ENCODE data around the gene TEX10. TPM values are rescaled to one million over a fixed set of nuclear protein-coding genes. Genes with fewer than 3 reads are reported as not detected.
"Not testable (repeated sequence)": the region's sequence is repeated elsewhere in the genome, so short reads cannot be mapped to it uniquely, and the experiment has no call there.

Gene TEX10
- polyA plus RNA-seq, 1 donor (not counting 4 experiments of a cell fraction or from before 2014, with no cell fraction given), result 50.7 TPM

GRCh38 chr9:100394816-100395215 is 42.1 kb upstream of the TEX10 start:
- no peaks in the 10 kb centered on the region for H3K9me3 ChIP-seq (ENCODE audit: control insufficient read depth, low read depth, low read length)
- no peaks in the 10 kb centered on the region for H3K36me3 ChIP-seq (ENCODE audit: control insufficient read depth in 2 of 2, extremely low read depth in 1 of 2, insufficient read depth in 2 of 2, low read length in 2 of 2)
- H3K79me2 ChIP-seq (ENCODE audit: control insufficient read depth, insufficient read depth, low read length), result no peaks in the 10 kb centered on the region
- no peak overlapping the region for H3K4me2 ChIP-seq (ENCODE audit: control insufficient read depth, extremely low read depth, insufficient read depth, low read depth, low read length)
- TF ChIP-seq, protein P1, sequence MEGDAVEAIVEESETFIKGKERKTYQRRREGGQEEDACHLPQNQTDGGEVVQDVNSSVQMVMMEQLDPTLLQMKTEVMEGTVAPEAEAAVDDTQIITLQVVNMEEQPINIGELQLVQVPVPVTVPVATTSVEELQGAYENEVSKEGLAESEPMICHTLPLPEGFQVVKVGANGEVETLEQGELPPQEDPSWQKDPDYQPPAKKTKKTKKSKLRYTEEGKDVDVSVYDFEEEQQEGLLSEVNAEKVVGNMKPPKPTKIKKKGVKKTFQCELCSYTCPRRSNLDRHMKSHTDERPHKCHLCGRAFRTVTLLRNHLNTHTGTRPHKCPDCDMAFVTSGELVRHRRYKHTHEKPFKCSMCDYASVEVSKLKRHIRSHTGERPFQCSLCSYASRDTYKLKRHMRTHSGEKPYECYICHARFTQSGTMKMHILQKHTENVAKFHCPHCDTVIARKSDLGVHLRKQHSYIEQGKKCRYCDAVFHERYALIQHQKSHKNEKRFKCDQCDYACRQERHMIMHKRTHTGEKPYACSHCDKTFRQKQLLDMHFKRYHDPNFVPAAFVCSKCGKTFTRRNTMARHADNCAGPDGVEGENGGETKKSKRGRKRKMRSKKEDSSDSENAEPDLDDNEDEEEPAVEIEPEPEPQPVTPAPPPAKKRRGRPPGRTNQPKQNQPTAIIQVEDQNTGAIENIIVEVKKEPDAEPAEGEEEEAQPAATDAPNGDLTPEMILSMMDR (optimal IDR thresholded peaks at IDR 0.05 in 1 of 3, IDR thresholded peaks at IDR 0.05 in 1 of 3, conservative IDR thresholded peaks at IDR 0.05 in 1 of 3; ENCODE audit: extremely low read depth in 1 of 3, insufficient read depth in 2 of 3, low read length in 3 of 3), result no peak
- TF ChIP-seq EZH2 (IDR thresholded peaks at IDR 0.05; ENCODE audit: low read length), result no peak
- no peaks in the 10 kb centered on the region for H4K20me1 ChIP-seq (ENCODE audit: control insufficient read depth, extremely low read depth, insufficient read depth, low read length)
- no peak overlapping the region for H3K4me3 ChIP-seq (ENCODE audit: control insufficient read depth in 2 of 3, extremely low read depth in 1 of 3, insufficient read depth in 2 of 3, low read depth in 1 of 3, low read length in 3 of 3)
- no peaks in the 10 kb centered on the region for H3K9me1 ChIP-seq (ENCODE audit: control insufficient read depth, extremely low read depth, insufficient read depth, low read length)
- H3K4me1 ChIP-seq (ENCODE audit: control insufficient read depth, extremely low read depth, insufficient read depth, low read length), result no peaks in the 10 kb centered on the region
- H3K27me3 ChIP-seq (ENCODE audit: control insufficient read depth, extremely low read depth, insufficient read depth, low read length), result no peaks in the 10 kb centered on the region
- no peak overlapping the region for H3K9ac ChIP-seq (ENCODE audit: control insufficient read depth, extremely low read depth, insufficient read depth, low read length)
- DNase-seq (ENCODE audit: low read depth, low spot score) (no peak), FAIRE-seq (no peak)
- H3K27ac ChIP-seq (ENCODE audit: control insufficient read depth, insufficient read depth, low read length), result no peak overlapping the region
- no peak overlapping the region for H2AFZ ChIP-seq (ENCODE audit: control insufficient read depth, low read length)
- dilution Hi-C loops (cut with MboI; ENCODE audit: extremely low pct_ligation_motif_present, low sequenced_read_pairs), result no loop called here

DNA sequence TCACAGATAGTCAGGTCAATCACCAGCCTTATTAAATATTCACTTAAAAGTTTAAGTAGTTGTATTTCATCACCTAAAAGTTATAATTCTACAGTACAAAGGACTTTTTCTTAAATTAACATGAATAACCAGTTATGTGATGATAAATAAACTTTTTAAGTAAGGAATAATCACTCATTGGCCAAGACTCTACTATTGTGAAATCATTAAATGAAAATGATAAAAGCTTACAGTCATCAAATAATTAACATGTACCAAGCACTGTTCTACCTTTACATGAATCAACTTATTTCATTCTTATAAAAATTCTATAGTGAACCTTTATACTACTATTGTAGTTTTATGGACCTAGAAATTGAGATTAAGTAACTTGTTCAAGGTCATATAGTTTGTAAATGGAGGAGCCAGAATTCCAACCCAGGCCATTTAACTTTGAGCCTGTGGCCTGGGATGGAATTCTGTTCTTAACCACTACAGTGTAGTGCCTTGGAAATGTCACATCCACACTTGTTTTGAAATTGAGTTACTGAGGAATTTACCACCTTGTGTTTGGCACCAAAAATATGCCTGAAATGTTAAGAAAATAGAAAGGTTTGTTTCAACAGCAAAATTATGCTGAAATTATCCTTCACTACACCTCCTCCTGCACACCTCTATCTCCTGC is 41.4 kb upstream of the TEX10 start:
- Histone ChIP-seq H3K4me3 (ENCODE audit: control insufficient read depth in 2 of 3, extremely low read depth in 1 of 3, insufficient read depth in 2 of 3, low read depth in 1 of 3, low read length in 3 of 3) (no peak overlapping the region), H3K79me2 (ENCODE audit: control insufficient read depth, insufficient read depth, low read length) (no peaks in the 10 kb centered on the region), H3K36me3 (ENCODE audit: control insufficient read depth in 2 of 2, extremely low read depth in 1 of 2, insufficient read depth in 2 of 2, low read length in 2 of 2) (no peaks in the 10 kb centered on the region), H3K4me2 (ENCODE audit: control insufficient read depth, extremely low read depth, insufficient read depth, low read depth, low read length) (no peak overlapping the region), H3K4me1 (ENCODE audit: control insufficient read depth, extremely low read depth, insufficient read depth, low read length) (no peaks in the 10 kb centered on the region), H3K27me3 (ENCODE audit: control insufficient read depth, extremely low read depth, insufficient read depth, low read length) (no peaks in the 10 kb centered on the region), H2AFZ (ENCODE audit: control insufficient read depth, low read length) (no peak overlapping the region), H4K20me1 (ENCODE audit: control insufficient read depth, extremely low read depth, insufficient read depth, low read length) (no peaks in the 10 kb centered on the region), H3K9me1 (ENCODE audit: control insufficient read depth, extremely low read depth, insufficient read depth, low read length) (no peaks in the 10 kb centered on the region), H3K27ac (ENCODE audit: control insufficient read depth, insufficient read depth, low read length) (no peak overlapping the region), H3K9me3 (ENCODE audit: control insufficient read depth, low read depth, low read length) (no peaks in the 10 kb centered on the region), H3K9ac (ENCODE audit: control insufficient read depth, extremely low read depth, insufficient read depth, low read length) (no peak overlapping the region)
- DNase-seq (ENCODE audit: low read depth, low spot score) (no peak), FAIRE-seq (no peak)
- dilution Hi-C loops (cut with MboI; ENCODE audit: extremely low pct_ligation_motif_present, low sequenced_read_pairs), result no loop called here
- TF ChIP-seq EZH2 (IDR thresholded peaks at IDR 0.05; ENCODE audit: low read length), result no peak
- TF ChIP-seq, protein P1 (optimal IDR thresholded peaks at IDR 0.05 in 1 of 3, IDR thresholded peaks at IDR 0.05 in 1 of 3, conservative IDR thresholded peaks at IDR 0.05 in 1 of 3; ENCODE audit: extremely low read depth in 1 of 3, insufficient read depth in 2 of 3, low read length in 3 of 3), result no peak

GRCh38 chr9:100392989-100393388 is 40.2 kb upstream of the TEX10 start:
- dilution Hi-C loops (cut with MboI; ENCODE audit: extremely low pct_ligation_motif_present, low sequenced_read_pairs); DNase-seq (ENCODE audit: low read depth, low spot score); H3K9me3 ChIP-seq (ENCODE audit: control insufficient read depth, low read depth, low read length); H3K4me2 ChIP-seq (ENCODE audit: control insufficient read depth, extremely low read depth, insufficient read depth, low read depth, low read length); FAIRE-seq; H3K27ac ChIP-seq (ENCODE audit: control insufficient read depth, insufficient read depth, low read length); H3K36me3 ChIP-seq (ENCODE audit: control insufficient read depth in 2 of 2, extremely low read depth in 1 of 2, insufficient read depth in 2 of 2, low read length in 2 of 2); H3K27me3 ChIP-seq (ENCODE audit: control insufficient read depth, extremely low read depth, insufficient read depth, low read length); H4K20me1 ChIP-seq (ENCODE audit: control insufficient read depth, extremely low read depth, insufficient read depth, low read length); H3K9me1 ChIP-seq (ENCODE audit: control insufficient read depth, extremely low read depth, insufficient read depth, low read length); H3K4me1 ChIP-seq (ENCODE audit: control insufficient read depth, extremely low read depth, insufficient read depth, low read length); H3K4me3 ChIP-seq (ENCODE audit: control insufficient read depth in 2 of 3, extremely low read depth in 1 of 3, insufficient read depth in 2 of 3, low read depth in 1 of 3, low read length in 3 of 3); H3K79me2 ChIP-seq (ENCODE audit: control insufficient read depth, insufficient read depth, low read length); H3K9ac ChIP-seq (ENCODE audit: control insufficient read depth, extremely low read depth, insufficient read depth, low read length); H2AFZ ChIP-seq (ENCODE audit: control insufficient read depth, low read length): not testable (repeated sequence)

Data from keratinocyte (primary cell).